HFFc6 (cell line): Measurements from ENCODE around the gene CCT3. TPM values are rescaled to one million over a fixed set of nuclear protein-coding genes. Genes with fewer than 3 reads are reported as not detected.

ENCODE experiments used
- DNase-seq: peaks from one replicate; pipeline ENCODE4 v3.0.0-alpha.2; 2018
- H3K27ac Mint-ChIP-seq: 2 replicates; pipeline ENCODE4 v1.8.0; 2020; ENCODE audit warnings: mild to moderate bottlenecking, mixed read lengths
- H3K27me3 Mint-ChIP-seq: 2 replicates; pipeline ENCODE4 v1.8.0; 2021; ENCODE audit warnings: mild to moderate bottlenecking, moderate library complexity, mixed read lengths; ENCODE audit not compliant: insufficient read depth
- H3K36me3 Mint-ChIP-seq: 2 replicates; pipeline ENCODE4 v1.8.0; 2021; ENCODE audit warnings: low read depth, mixed read lengths
- H3K4me1 Mint-ChIP-seq: 2 replicates; pipeline ENCODE4 v1.8.0; 2020; ENCODE audit warnings: low read depth, mixed read lengths
- H3K4me3 Mint-ChIP-seq: 2 replicates; pipeline ENCODE4 v1.8.0; 2020; ENCODE audit warnings: mild to moderate bottlenecking, moderate library complexity, mixed read lengths
- H3K9me3 Mint-ChIP-seq: 2 replicates; pipeline ENCODE4 v1.8.0; 2020; ENCODE audit warnings: mild to moderate bottlenecking, mixed read lengths
- CTCF ChIP-seq: fragments of 200-600 bp; sonication (generic); IDR thresholded peaks from 2 replicates; pipeline ENCODE4 v1.5.0; 2021; ENCODE audit warnings: antibody characterized with exemption, mild to moderate bottlenecking
- total RNA-seq, 6 experiments: library from RNA; stranded (reverse); fragmentation: NEBNext Ultra II Directional; extraction: Animal tissue kit (Norgen Biotek cat#: 25700); gene quantifications; 2 replicates in 1 of 6; 3 replicates in 5 of 6; pipeline ENCODE4 v1.2.3, GENCODE V29; 2021

The CCT3 gene
- total RNA-seq, 6 experiments from 2014 or later: 306 to 382 (median 317) TPM

DNA sequence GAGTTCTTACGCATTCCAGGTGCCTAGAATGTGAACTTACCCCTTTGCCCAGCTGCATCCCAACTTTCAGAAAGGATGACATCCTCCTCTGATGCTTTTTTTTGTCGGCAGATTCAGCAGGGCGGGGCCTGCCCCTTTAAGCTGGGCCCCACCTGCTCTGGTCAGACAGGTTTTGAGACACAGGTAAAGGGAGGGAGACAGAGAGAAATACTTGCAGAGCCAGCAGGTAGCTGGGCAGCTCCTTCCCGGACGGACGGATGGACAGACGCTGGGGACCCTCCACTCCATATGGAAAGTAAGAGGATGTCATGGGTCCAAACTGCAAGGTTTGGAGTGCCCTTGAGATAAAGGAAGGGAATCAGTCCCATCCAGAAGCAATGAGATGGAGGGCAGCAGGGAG, 54.0 kb downstream of the CCT3 start, which contains the start of gene TMEM79:
Gene TMEM79 (plus strand): TSS at position 214 of the 400 bp plus-strand sequence. CDS start 902 bp downstream, outside the sequence.
- no peaks in the 10 kb centered on the region for H3K36me3 Mint-ChIP-seq
- H3K9me3 Mint-ChIP-seq: no peaks in the 10 kb centered on the region
- H3K27me3 Mint-ChIP-seq: peaks cover 6% of the 10 kb centered on the region
- H3K27ac Mint-ChIP-seq: peak within 1 kb of the TSS; percentile 76
- DNase-seq: no peak
- peaks cover 40% of the 10 kb centered on the region for H3K4me1 Mint-ChIP-seq
- peak within 1 kb of the TSS; percentile 90 for H3K4me3 Mint-ChIP-seq
- TF ChIP-seq CTCF: no peak

GRCh38 chr1:156283521-156283920, 54.6 kb downstream of the CCT3 start:
- H3K4me3 Mint-ChIP-seq: peak overlapping the region; percentile 90
- no peaks in the 10 kb centered on the region for H3K9me3 Mint-ChIP-seq
- no peak for DNase-seq
- TF ChIP-seq CTCF: no peak
- peaks cover 3% of the 10 kb centered on the region for H3K36me3 Mint-ChIP-seq
- peaks cover 6% of the 10 kb centered on the region for H3K27me3 Mint-ChIP-seq
- H3K4me1 Mint-ChIP-seq: peaks cover 40% of the 10 kb centered on the region
- peak overlapping the region; percentile 75 for H3K27ac Mint-ChIP-seq

DNA sequence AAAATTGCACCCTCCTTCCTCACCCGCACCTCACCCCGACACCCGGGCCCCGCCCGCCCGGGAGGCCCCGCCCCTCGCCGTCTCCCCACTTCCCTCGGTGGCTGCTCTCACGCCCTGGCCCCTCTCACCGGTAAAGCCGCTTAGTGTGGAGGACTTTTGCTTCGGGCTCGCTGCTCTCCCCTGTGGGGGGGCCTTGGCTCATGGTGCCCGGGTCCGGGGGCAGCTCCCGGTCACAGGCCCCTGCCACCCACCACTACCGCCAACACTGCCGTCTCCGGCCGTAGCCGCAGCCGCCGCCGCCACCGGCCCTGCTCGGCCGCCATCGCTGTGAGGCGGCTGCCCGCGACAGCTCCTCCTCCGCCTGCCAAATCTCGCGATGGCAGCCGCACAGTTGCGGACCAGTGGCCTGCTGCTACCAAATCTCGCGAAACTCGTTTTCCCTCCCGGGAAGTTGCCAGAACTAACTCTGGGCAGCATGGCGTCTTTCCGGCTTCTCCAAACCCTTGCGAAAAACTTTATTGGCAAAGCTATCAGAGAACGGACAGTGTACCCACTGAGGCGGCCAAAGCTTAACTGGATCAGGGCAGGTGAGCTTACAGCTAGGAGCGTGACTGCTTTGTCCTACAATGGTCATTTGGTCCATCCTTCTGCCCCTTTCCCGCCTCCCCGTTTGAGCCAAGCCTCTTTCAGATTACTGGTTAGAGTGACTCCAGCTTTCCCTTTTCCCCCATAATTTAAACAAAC, 55.4 kb downstream of the CCT3 start, which contains the start of gene SMG5:
Gene SMG5 (minus strand): TSS at position 347 of the 744 bp plus-strand sequence. CDS start 145 bp downstream, at position 202.
- H3K27me3 Mint-ChIP-seq: peaks cover 6% of the 10 kb centered on the region
- H3K27ac Mint-ChIP-seq: peak within 1 kb of the TSS; percentile 75
- H3K4me3 Mint-ChIP-seq: peak within 1 kb of the TSS; percentile 90
- TF ChIP-seq CTCF: no peak
- no peaks in the 10 kb centered on the region for H3K9me3 Mint-ChIP-seq
- peaks cover 40% of the 10 kb centered on the region for H3K4me1 Mint-ChIP-seq
- peak; percentile 99 for DNase-seq
- peaks cover 11% of the 10 kb centered on the region for H3K36me3 Mint-ChIP-seq

- TF ChIP-seq CTCF: no peak
- peaks cover 19% of the 10 kb centered on the region for H3K36me3 Mint-ChIP-seq
- H3K4me3 Mint-ChIP-seq: peak overlapping the region; percentile 90
- DNase-seq: no peak
- H3K27me3 Mint-ChIP-seq: peaks cover 6% of the 10 kb centered on the region
- peaks cover 40% of the 10 kb centered on the region for H3K4me1 Mint-ChIP-seq
- H3K9me3 Mint-ChIP-seq: no peaks in the 10 kb centered on the region
- H3K27ac Mint-ChIP-seq: peak overlapping the region; percentile 75
Measured at GRCh38 chr1:156281693-156282478, 56.2 kb downstream of the CCT3 start.

DNA sequence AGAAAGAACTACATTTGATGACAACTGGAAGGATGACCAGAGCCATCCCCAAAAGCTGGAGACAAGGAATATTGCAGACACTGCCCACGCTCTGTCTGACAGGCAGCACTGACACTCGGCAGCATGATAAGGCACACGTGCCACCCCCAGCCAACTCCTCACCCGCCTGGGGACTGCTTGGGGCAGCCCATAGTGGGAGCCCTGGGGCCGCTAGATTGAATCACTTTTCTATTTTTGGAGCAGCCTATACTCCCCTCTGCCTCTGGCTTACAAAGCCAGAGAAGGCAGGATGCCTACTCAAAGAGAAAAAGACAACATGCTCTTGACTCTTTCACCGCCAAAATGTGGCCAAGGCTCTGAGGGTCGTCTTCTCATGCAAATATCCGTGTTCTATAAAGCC, 56.8 kb downstream of the CCT3 start:
- peak; percentile 77 for DNase-seq
- Mint-ChIP-seq H3K27me3 (peaks cover 6% of the 10 kb centered on the region), H3K4me1 (peaks cover 40% of the 10 kb centered on the region), H3K4me3 (peak overlapping the region; percentile 90), H3K27ac (peak overlapping the region; percentile 75), H3K36me3 (peaks cover 19% of the 10 kb centered on the region), H3K9me3 (no peaks in the 10 kb centered on the region)
- peak; percentile 30; the same call in 1 of the 2 replicates for TF ChIP-seq CTCF
